Bronchial epithelial cell (primary cell): Measurements from ENCODE around the gene PRDM12. TPM values are rescaled to one million over a fixed set of nuclear protein-coding genes. Genes with fewer than 3 reads are reported as not detected.

Experiments
- DNase-seq: peaks from one replicate; pipeline ENCODE4 v3.0.0-alpha.2; 2010; ENCODE audit warnings: low read depth
- FAIRE-seq: peaks from 2 replicates; lab custom pipeline; 2011; peaks lifted over from hg19 to GRCh38; lab: Jason Lieb, UNC
- H3K27me3 ChIP-seq: 2 replicates; pipeline ENCODE4 v1.5.1; 2011; ENCODE audit warnings: low read length; ENCODE audit not compliant: control insufficient read depth, insufficient read depth
- H3K36me3 ChIP-seq: 2 replicates; pipeline ENCODE4 v1.5.1; 2011; ENCODE audit warnings: low read length; ENCODE audit not compliant: control insufficient read depth, insufficient read depth
- H3K4me3 ChIP-seq: 2 replicates; pipeline ENCODE4 v1.5.1; 2011; ENCODE audit warnings: mild to moderate bottlenecking, low read depth, low read length, control low read depth
- CTCF ChIP-seq: IDR thresholded peaks from 2 replicates; pipeline ENCODE4 v1.5.1; 2011; ENCODE audit warnings: mild to moderate bottlenecking, moderate library complexity, low read length, control low read depth, inconsistent platforms; ENCODE audit not compliant: insufficient read depth, severe bottlenecking
- total RNA-seq: library from RNA; depleted of rRNA; stranded (reverse); fragments of >200 nt; gene quantifications from 2 replicates; pipeline ENCODE4 v1.2.1, GENCODE V29; 2014

Gene PRDM12
- total RNA-seq, 1 donor from 2014 or later: not detected

- FAIRE-seq: no peak
Observed at GRCh38 chr9:130692321-130692720, 27.9 kb downstream of the PRDM12 start.

DNA sequence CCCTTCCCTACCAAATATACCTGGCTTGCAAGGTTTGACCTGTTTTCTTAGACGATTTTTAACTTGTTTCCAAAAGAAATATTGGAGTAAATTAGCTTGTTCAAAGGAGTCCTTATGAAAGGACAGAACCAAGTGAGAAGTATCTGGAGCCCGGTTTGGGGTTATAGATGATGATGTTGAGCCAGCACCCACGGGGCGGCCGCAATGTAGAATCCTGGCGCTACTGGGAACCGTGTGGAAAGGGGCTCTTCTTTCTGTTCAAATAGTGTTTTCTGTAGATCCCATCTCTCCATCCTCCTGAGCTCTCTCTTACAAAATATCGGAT, 28.7 kb downstream of the PRDM12 start:
- H3K4me3 ChIP-seq: peak overlapping the region; percentile 94
- no peaks in the 10 kb centered on the region for H3K27me3 ChIP-seq
- FAIRE-seq (no peak), DNase-seq (no peak)
- no peak for TF ChIP-seq CTCF
- H3K36me3 ChIP-seq: peaks cover 5% of the 10 kb centered on the region

More at GRCh38 chr9:130692321-130692720, 27.9 kb downstream of the PRDM12 start:
- TF ChIP-seq CTCF: peak; percentile 14
- H3K36me3 ChIP-seq: peaks cover 2% of the 10 kb centered on the region
- DNase-seq: no peak
- no peaks in the 10 kb centered on the region for H3K27me3 ChIP-seq
- H3K4me3 ChIP-seq: no peak overlapping the region

DNA sequence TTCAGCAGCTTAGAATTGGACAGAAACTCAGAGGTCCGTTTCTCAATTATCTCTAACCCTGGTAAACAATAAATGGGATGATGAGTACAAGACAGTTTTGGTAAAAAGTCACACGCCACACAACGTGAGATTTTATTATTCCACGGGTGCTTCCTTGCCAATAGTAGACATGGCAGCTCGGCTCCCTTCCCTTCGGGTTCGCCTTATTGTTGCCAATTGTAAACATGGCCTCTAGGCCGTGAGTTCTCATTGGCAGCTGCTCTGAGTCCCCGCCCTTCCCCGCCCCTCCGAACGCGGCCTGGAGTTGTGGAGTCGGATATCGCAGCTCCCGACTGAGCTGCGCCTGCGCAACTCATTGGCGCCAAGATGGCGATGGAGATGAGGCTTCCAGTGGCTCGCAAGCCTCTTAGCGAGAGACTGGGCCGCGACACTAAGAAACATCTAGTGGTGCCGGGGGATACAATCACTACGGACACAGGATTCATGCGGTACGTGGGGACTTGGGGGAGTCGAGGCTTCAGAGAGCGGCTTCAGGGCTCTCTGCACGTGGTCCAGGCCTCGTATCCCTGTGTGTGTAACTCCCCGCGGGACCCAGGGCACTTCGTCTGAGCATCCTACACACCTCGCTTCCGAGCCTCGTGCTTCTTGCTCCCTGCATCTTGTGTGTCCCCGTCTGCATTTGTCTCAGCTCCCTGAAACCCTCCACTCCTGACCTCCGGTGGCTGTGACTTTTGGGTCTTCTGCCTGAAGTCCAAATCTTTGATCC, 29.2 kb downstream of the PRDM12 start, which contains the start of gene EXOSC2:
Gene EXOSC2, plus strand, starts transcription at position 355 of the 766 bp plus-strand sequence. Its CDS starts 12 bp downstream, at position 367.
- H3K4me3 ChIP-seq: peak within 1 kb of the TSS; percentile 94
- H3K36me3 ChIP-seq: peaks cover 9% of the 10 kb centered on the region
- peak; percentile 94 for DNase-seq
- no peak for FAIRE-seq
- TF ChIP-seq CTCF: no peak
- H3K27me3 ChIP-seq: no peaks in the 10 kb centered on the region

GRCh38 chr9:130694205-130694604, 29.8 kb downstream of the PRDM12 start:
- Histone ChIP-seq H3K27me3 (no peaks in the 10 kb centered on the region), H3K4me3 (peak overlapping the region; percentile 94), H3K36me3 (peaks cover 10% of the 10 kb centered on the region)
- TF ChIP-seq CTCF: no peak
- DNase-seq (no peak), FAIRE-seq (no peak)

DNA sequence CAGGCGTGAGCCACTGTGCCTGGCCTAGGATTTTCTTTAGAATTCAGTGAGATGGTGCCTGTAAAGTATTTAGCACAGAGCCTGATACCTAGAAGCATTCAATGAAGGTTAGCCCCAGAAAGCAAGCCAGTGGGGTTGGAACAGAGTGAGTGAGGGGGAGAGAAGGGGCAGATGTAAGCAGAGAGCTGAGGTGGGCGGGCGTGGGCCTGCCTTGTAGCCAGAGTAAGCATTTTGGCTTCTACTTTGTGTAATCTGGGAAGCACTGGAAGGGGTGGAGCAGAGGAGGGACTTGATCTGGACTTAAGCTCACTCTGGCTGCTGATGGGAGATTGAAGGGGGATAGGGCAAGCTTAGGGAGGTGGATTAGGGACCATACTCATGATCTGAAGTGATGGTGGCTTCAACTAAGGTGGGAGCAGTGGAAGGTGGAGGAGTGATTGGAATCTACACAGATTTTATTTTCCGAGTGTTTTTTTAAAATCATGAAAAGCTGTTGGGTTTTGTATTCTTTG, 31.8 kb downstream of the PRDM12 start:
- no peak for TF ChIP-seq CTCF
- peaks cover 14% of the 10 kb centered on the region for H3K36me3 ChIP-seq
- no peak for DNase-seq

GRCh38 chr9:130696996-130697395, 32.6 kb downstream of the PRDM12 start:
- DNase-seq: peak; percentile 58
- no peak for FAIRE-seq
- TF ChIP-seq CTCF: no peak
- no peak overlapping the region for H3K4me3 ChIP-seq
- H3K36me3 ChIP-seq: peaks cover 18% of the 10 kb centered on the region
- H3K27me3 ChIP-seq: no peaks in the 10 kb centered on the region

More for the DNA sequence above, 31.8 kb downstream of the PRDM12 start:
- Histone ChIP-seq H3K27me3 (no peaks in the 10 kb centered on the region), H3K4me3 (no peak overlapping the region)
- no peak for FAIRE-seq
